ENCODE results near the gene CLTCL1. TPM values are rescaled to one million over a fixed set of nuclear protein-coding genes. Genes with fewer than 3 reads are reported as not detected.

The CLTCL1 gene
- total and polyA plus RNA-seq, 9 of the 15 experiments (the other 6 are each of a cell fraction or from before 2014, with no cell fraction given) = 1.1 to 11.7 (median 5.0) TPM

DNA sequence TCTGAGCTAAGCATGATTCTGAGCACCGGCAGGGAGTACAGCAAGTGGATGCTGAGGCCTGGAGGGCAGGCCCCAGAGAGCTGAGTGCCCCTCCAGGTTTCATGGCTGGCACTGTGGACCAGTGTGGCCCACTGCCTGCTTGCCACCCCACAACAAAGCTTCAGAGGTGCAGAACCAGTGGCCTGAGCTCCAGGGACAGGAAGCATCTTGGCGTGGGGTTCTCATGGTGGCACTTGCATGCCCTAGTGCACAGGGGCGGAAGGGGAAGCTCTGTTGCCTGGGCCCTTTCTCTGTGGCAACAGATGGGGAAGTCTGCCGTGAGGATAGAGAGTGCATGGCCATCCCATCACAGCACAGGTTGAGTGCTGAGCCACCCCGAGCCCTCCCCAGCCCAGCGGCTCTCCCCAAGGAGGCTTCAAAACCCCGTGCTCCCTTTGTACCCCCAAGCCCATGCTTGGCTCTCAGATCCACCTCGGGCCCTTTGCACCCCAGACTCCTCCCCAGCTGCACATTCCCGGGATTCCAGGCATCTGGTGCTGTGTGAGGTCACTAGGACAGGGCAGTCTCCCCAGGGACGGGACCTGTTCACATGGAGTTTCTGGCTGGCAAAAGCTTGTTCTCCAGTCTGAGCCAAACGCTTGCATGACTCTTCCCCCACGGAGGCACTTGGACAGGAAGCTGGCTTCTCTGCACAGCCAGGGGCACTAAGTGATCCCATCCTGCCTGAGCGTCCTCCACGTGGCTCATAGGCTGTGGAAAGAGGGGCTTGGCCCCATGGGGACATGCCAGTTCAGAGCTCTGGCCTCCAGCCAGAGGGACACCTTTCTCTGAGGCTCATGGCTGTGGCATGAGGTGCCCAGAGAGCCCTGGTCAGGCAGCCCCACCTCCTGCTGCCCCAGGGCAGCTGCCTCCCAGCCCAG lies 117.2 kb downstream of the CLTCL1 start (continued):
- TF ChIP-seq, protein P1, sequence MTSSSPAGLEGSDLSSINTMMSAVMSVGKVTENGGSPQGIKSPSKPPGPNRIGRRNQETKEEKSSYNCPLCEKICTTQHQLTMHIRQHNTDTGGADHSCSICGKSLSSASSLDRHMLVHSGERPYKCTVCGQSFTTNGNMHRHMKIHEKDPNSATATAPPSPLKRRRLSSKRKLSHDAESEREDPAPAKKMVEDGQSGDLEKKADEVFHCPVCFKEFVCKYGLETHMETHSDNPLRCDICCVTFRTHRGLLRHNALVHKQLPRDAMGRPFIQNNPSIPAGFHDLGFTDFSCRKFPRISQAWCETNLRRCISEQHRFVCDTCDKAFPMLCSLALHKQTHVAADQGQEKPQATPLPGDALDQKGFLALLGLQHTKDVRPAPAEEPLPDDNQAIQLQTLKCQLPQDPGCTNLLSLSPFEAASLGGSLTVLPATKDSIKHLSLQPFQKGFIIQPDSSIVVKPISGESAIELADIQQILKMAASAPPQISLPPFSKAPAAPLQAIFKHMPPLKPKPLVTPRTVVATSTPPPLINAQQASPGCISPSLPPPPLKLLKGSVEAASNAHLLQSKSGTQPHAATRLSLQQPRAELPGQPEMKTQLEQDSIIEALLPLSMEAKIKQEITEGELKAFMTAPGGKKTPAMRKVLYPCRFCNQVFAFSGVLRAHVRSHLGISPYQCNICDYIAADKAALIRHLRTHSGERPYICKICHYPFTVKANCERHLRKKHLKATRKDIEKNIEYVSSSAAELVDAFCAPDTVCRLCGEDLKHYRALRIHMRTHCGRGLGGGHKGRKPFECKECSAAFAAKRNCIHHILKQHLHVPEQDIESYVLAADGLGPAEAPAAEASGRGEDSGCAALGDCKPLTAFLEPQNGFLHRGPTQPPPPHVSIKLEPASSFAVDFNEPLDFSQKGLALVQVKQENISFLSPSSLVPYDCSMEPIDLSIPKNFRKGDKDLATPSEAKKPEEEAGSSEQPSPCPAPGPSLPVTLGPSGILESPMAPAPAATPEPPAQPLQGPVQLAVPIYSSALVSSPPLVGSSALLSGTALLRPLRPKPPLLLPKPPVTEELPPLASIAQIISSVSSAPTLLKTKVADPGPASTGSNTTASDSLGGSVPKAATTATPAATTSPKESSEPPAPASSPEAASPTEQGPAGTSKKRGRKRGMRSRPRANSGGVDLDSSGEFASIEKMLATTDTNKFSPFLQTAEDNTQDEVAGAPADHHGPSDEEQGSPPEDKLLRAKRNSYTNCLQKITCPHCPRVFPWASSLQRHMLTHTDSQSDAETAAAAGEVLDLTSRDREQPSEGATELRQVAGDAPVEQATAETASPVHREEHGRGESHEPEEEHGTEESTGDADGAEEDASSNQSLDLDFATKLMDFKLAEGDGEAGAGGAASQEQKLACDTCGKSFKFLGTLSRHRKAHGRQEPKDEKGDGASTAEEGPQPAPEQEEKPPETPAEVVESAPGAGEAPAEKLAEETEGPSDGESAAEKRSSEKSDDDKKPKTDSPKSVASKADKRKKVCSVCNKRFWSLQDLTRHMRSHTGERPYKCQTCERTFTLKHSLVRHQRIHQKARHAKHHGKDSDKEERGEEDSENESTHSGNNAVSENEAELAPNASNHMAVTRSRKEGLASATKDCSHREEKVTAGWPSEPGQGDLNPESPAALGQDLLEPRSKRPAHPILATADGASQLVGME (CRISPR knock-in tag; IDR thresholded peaks at IDR 0.05) = 0 out of 2 replicates have a peak, but pooled peaks have one; percentile 37
- TF ChIP-seq ZFP36 (IDR thresholded peaks at IDR 0.05; ENCODE audit: low read depth, low read length, partially characterized antibody) (no peak), TAF15 (IDR thresholded peaks at IDR 0.05; ENCODE audit: low read depth, low read length) (peak; percentile 76; the same call in 1 of the 2 replicates), TEAD1 (CRISPR knock-in tag; IDR thresholded peaks at IDR 0.05) (0 out of 4 replicates have a peak, but pooled peaks of 1 of the 2 experiments have one; percentile 38), RCOR1 (IDR thresholded peaks at IDR 0.05; ENCODE audit: borderline replicate concordance in 1 of 2, low read depth in 2 of 2, low read length in 2 of 2) (no peak), ZSCAN32 (CRISPR knock-in tag; IDR thresholded peaks at IDR 0.05) (no peak), ATF1 (CRISPR knock-in tag; IDR thresholded peaks at IDR 0.05) (no peak), ATF1 (tag; IDR thresholded peaks at IDR 0.05) (0 out of 2 replicates have a peak, but pooled peaks have one; percentile 6), PHB (CRISPR knock-in tag; IDR thresholded peaks at IDR 0.05) (0 out of 2 replicates have a peak, but pooled peaks have one; percentile 24), NR2F6 (CRISPR knock-in tag; IDR thresholded peaks at IDR 0.05) (peak; percentile 78; the same call in 1 of the 2 replicates), E2F3 (CRISPR knock-in tag; IDR thresholded peaks at IDR 0.05) (0 out of 2 replicates have a peak, but pooled peaks have one; percentile 53), ZNF707 (CRISPR knock-in tag; conservative IDR thresholded peaks at IDR 0.05) (0 out of 2 replicates have a peak, but pooled peaks have one; percentile 6), ZFPM2 (CRISPR knock-in tag; IDR thresholded peaks at IDR 0.05) (no peak; the same call in 1 of the 2 replicates), BRCA1 (IDR thresholded peaks at IDR 0.05) (no peak), BRCA1 (CRISPR knock-in tag; IDR thresholded peaks at IDR 0.05) (no peak), CREBBP (IDR thresholded peaks at IDR 0.05; ENCODE audit: low read depth, low read length) (no peak)
- TF ChIP-seq, protein P2, sequence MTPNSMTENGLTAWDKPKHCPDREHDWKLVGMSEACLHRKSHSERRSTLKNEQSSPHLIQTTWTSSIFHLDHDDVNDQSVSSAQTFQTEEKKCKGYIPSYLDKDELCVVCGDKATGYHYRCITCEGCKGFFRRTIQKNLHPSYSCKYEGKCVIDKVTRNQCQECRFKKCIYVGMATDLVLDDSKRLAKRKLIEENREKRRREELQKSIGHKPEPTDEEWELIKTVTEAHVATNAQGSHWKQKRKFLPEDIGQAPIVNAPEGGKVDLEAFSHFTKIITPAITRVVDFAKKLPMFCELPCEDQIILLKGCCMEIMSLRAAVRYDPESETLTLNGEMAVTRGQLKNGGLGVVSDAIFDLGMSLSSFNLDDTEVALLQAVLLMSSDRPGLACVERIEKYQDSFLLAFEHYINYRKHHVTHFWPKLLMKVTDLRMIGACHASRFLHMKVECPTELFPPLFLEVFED (CRISPR knock-in tag; conservative IDR thresholded peaks at IDR 0.05) = peak; percentile 53
- TF ChIP-seq, protein P3, sequence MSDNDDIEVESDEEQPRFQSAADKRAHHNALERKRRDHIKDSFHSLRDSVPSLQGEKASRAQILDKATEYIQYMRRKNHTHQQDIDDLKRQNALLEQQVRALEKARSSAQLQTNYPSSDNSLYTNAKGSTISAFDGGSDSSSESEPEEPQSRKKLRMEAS (CRISPR knock-in tag; IDR thresholded peaks at IDR 0.05) = no peak
- TF ChIP-seq, protein P4, sequence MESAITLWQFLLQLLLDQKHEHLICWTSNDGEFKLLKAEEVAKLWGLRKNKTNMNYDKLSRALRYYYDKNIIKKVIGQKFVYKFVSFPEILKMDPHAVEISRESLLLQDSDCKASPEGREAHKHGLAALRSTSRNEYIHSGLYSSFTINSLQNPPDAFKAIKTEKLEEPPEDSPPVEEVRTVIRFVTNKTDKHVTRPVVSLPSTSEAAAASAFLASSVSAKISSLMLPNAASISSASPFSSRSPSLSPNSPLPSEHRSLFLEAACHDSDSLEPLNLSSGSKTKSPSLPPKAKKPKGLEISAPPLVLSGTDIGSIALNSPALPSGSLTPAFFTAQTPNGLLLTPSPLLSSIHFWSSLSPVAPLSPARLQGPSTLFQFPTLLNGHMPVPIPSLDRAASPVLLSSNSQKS (CRISPR knock-in tag; IDR thresholded peaks at IDR 0.05) = no peak; the same call in 1 of the 2 replicates
